HL-60 (cell line): ENCODE data around the gene OR10A6.

Experiments used
- CTCF ChIP-seq: IDR thresholded peaks from one replicate; pipeline ENCODE4 v1.5.1; 2011; ENCODE audit warnings: low read length, control low read depth, inconsistent platforms; ENCODE audit not compliant: insufficient read depth
- GABPA ChIP-seq: IDR thresholded peaks from 2 replicates; pipeline ENCODE4 v1.6.1; 2012; ENCODE audit warnings: low read depth
- POLR2AphosphoS5 ChIP-seq: IDR thresholded peaks from 2 replicates; pipeline ENCODE4 v1.6.1; 2012; ENCODE audit warnings: low read depth
- REST ChIP-seq: IDR thresholded peaks from 2 replicates; pipeline ENCODE4 v1.6.1; 2012; ENCODE audit warnings: low read depth; ENCODE audit not compliant: insufficient replicate concordance
- SPI1 ChIP-seq: IDR thresholded peaks from 2 replicates; pipeline ENCODE4 v1.6.1; 2012; ENCODE audit warnings: low read depth, mild to moderate bottlenecking, borderline replicate concordance

- TF ChIP-seq POLR2AphosphoS5: no peak
- no peak for TF ChIP-seq CTCF
- no peak for TF ChIP-seq REST
- no peak for TF ChIP-seq GABPA
- no peak for TF ChIP-seq SPI1
Measured at GRCh38 chr11:7909585-7910285, 21.3 kb downstream of the OR10A6 start.
